ENCODE measurements around the gene CRIP2. TPM values are rescaled to one million over a fixed set of nuclear protein-coding genes. Genes with fewer than 3 reads are reported as not detected.

Gene CRIP2
- polyA plus RNA-seq, 4 donors: 8.9 to 137 (median 34.6) TPM

GRCh38 chr14:105439710-105440553, 34.7 kb upstream of the CRIP2 start:
- peaks cover 0 to 57% (median 0%) of the 10 kb centered on the region in 3 donors for H3K36me3 ChIP-seq (ENCODE audit: control insufficient read depth in 3 of 3, insufficient read depth in 2 of 3, low read depth in 1 of 3, low read length in 3 of 3)
- no peak overlapping the region for H3K4me3 ChIP-seq (ENCODE audit: low read depth in 1 of 3, low read length in 3 of 3)
- no peaks in the 10 kb centered on the region for H3K27me3 ChIP-seq (ENCODE audit: control insufficient read depth in 3 of 3, insufficient read depth in 3 of 3, low read length in 3 of 3)
- no peak for DNase-seq
- WGBS, 3 donors: 92 to 93% (median 93%) methylated on average over 32 to 33 of the region's 33 CpGs
- H3K9me3 ChIP-seq (ENCODE audit: control insufficient read depth in 2 of 2, insufficient read depth in 1 of 2, low read depth in 1 of 2, low read length in 1 of 2): no peaks in the 10 kb centered on the region
- no peak overlapping the region for H3K27ac ChIP-seq (ENCODE audit: low read depth in 1 of 3, low read length in 2 of 3)
- FAIRE-seq: no peak
- H3K4me1 ChIP-seq (ENCODE audit: control insufficient read depth in 3 of 3, insufficient read depth in 2 of 3, low read depth in 1 of 3, low read length in 2 of 3): no peaks in the 10 kb centered on the region

DNA sequence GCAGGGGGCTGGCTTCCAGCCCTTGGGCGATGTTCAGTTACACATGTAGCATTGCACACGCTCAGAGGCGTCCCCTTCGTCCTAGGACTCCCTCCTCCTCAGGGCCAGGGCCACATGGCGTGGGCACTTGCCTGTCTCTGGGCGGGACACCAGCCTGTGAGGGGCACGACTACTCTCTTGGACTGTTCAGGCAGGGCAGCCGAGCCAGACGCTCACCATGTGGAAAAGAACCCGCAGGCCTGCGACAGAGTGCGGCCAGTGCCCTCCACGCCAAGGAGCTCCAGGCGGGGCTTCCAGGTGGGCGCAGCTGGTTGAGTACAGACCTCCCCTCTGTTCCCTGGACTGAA, 34.1 kb upstream of the CRIP2 start:
- no peak for DNase-seq

GRCh38 chr14:105440992-105441391, 33.6 kb upstream of the CRIP2 start:
- H3K36me3 ChIP-seq (ENCODE audit: control insufficient read depth in 3 of 3, insufficient read depth in 2 of 3, low read depth in 1 of 3, low read length in 3 of 3): peaks cover 0 to 67% (median 0%) of the 10 kb centered on the region in 3 donors
- H3K4me1 ChIP-seq (ENCODE audit: control insufficient read depth in 3 of 3, insufficient read depth in 2 of 3, low read depth in 1 of 3, low read length in 2 of 3): no peaks in the 10 kb centered on the region
- H3K27ac ChIP-seq (ENCODE audit: low read depth in 1 of 3, low read length in 2 of 3): no peak overlapping the region
- whole genome bisulfite sequencing, 3 donors: 90 to 98% (median 97%) methylated on average over 5 to 9 of the region's 9 CpGs
- no peaks in the 10 kb centered on the region for H3K9me3 ChIP-seq (ENCODE audit: control insufficient read depth in 2 of 2, insufficient read depth in 1 of 2, low read depth in 1 of 2, low read length in 1 of 2)
- no peaks in the 10 kb centered on the region for H3K27me3 ChIP-seq (ENCODE audit: control insufficient read depth in 3 of 3, insufficient read depth in 3 of 3, low read length in 3 of 3)
- FAIRE-seq: no peak
- no peak for DNase-seq
- H3K4me3 ChIP-seq (ENCODE audit: low read depth in 1 of 3, low read length in 3 of 3): no peak overlapping the region

More for the DNA sequence above, 34.1 kb upstream of the CRIP2 start:
- Histone ChIP-seq H3K36me3 (ENCODE audit: control insufficient read depth in 3 of 3, insufficient read depth in 2 of 3, low read depth in 1 of 3, low read length in 3 of 3) (peaks cover 0 to 63% (median 0%) of the 10 kb centered on the region in 3 donors), H3K4me1 (ENCODE audit: control insufficient read depth in 3 of 3, insufficient read depth in 2 of 3, low read depth in 1 of 3, low read length in 2 of 3) (no peaks in the 10 kb centered on the region), H3K9me3 (ENCODE audit: control insufficient read depth in 2 of 2, insufficient read depth in 1 of 2, low read depth in 1 of 2, low read length in 1 of 2) (no peaks in the 10 kb centered on the region), H3K27me3 (ENCODE audit: control insufficient read depth in 3 of 3, insufficient read depth in 3 of 3, low read length in 3 of 3) (no peaks in the 10 kb centered on the region), H3K27ac (ENCODE audit: low read depth in 1 of 3, low read length in 2 of 3) (no peak overlapping the region), H3K4me3 (ENCODE audit: low read depth in 1 of 3, low read length in 3 of 3) (no peak overlapping the region)
- FAIRE-seq: no peak
- 96 to 97% (median 96%) methylated on average over 14 to 15 of the region's 15 CpGs for WGBS, 3 donors

- no peak overlapping the region for H3K27ac ChIP-seq (ENCODE audit: low read depth in 1 of 3, low read length in 2 of 3)
- DNase-seq (no peak), FAIRE-seq (no peak)
- H3K9me3 ChIP-seq (ENCODE audit: control insufficient read depth in 2 of 2, insufficient read depth in 1 of 2, low read depth in 1 of 2, low read length in 1 of 2): no peaks in the 10 kb centered on the region
- peaks cover 0 to 5% (median 0%) of the 10 kb centered on the region in 3 donors for H3K4me1 ChIP-seq (ENCODE audit: control insufficient read depth in 3 of 3, insufficient read depth in 2 of 3, low read depth in 1 of 3, low read length in 2 of 3)
- no peak overlapping the region for H3K4me3 ChIP-seq (ENCODE audit: low read depth in 1 of 3, low read length in 3 of 3)
- H3K27me3 ChIP-seq (ENCODE audit: control insufficient read depth in 3 of 3, insufficient read depth in 3 of 3, low read length in 3 of 3): no peaks in the 10 kb centered on the region
- peaks cover 0 to 75% (median 0%) of the 10 kb centered on the region in 3 donors for H3K36me3 ChIP-seq (ENCODE audit: control insufficient read depth in 3 of 3, insufficient read depth in 2 of 3, low read depth in 1 of 3, low read length in 3 of 3)
- WGBS, 3 donors: 81 to 84% (median 84%) methylated on average over 17 of the region's 17 CpGs
These were observed 32.5 kb upstream of the CRIP2 start for GRCh38 chr14:105442125-105442524.

DNA sequence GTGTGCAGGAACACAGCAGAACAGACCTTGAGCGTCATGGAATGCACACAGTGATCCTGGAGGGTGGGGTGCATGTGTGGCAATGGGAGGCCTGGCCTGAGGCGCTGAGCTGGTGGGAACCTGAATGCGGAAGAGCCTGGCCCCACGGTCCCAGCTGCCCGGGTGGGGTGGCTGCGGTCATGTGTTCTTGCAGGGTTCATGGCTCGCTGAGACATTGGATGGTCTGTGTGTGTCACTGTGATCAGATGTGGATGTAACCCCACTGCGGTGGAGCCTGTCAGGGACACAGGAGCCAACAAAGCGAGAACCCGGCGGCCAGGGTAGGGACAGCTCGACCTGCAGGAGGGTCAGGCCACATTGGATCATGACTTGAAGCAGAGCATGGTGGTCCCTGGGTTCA, 31.8 kb upstream of the CRIP2 start:
- Histone ChIP-seq H3K4me1 (ENCODE audit: control insufficient read depth in 3 of 3, insufficient read depth in 2 of 3, low read depth in 1 of 3, low read length in 2 of 3) (peaks cover 0 to 6% (median 0%) of the 10 kb centered on the region in 3 donors), H3K27ac (ENCODE audit: low read depth in 1 of 3, low read length in 2 of 3) (no peak overlapping the region), H3K4me3 (ENCODE audit: low read depth in 1 of 3, low read length in 3 of 3) (no peak overlapping the region), H3K9me3 (ENCODE audit: control insufficient read depth in 2 of 2, insufficient read depth in 1 of 2, low read depth in 1 of 2, low read length in 1 of 2) (no peaks in the 10 kb centered on the region), H3K36me3 (ENCODE audit: control insufficient read depth in 3 of 3, insufficient read depth in 2 of 3, low read depth in 1 of 3, low read length in 3 of 3) (peaks cover 0 to 72% (median 0%) of the 10 kb centered on the region in 3 donors), H3K27me3 (ENCODE audit: control insufficient read depth in 3 of 3, insufficient read depth in 3 of 3, low read length in 3 of 3) (no peaks in the 10 kb centered on the region)
- no peak for DNase-seq
- WGBS, 3 donors: 88 to 89% (median 89%) methylated on average over 12 of the region's 12 CpGs
- no peak for FAIRE-seq

DNA sequence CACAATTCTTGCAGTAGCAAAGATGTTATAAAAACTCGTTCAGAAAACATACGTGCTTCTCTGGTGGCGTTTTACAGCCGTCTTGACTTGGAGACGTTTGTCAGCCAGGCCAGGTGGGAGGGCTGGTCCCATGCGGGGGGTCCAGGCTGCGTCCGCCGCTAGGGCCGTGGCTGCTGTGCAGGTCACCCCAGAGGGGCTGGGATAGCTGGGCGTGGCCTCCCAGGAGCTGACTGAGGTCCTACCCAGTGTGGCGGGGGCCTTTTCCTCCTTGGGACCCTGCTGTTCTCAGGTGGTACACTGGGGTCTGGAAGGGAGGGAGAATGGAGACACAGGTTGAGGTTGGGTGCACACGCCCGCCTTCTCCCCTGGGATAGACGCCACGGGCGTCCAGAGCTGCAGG, 29.8 kb upstream of the CRIP2 start:
- Histone ChIP-seq H3K9me3 (ENCODE audit: control insufficient read depth in 2 of 2, insufficient read depth in 1 of 2, low read depth in 1 of 2, low read length in 1 of 2) (no peaks in the 10 kb centered on the region), H3K4me1 (ENCODE audit: control insufficient read depth in 3 of 3, insufficient read depth in 2 of 3, low read depth in 1 of 3, low read length in 2 of 3) (peaks cover 0 to 6% (median 0%) of the 10 kb centered on the region in 3 donors), H3K4me3 (ENCODE audit: low read depth in 1 of 3, low read length in 3 of 3) (no peak overlapping the region), H3K36me3 (ENCODE audit: control insufficient read depth in 3 of 3, insufficient read depth in 2 of 3, low read depth in 1 of 3, low read length in 3 of 3) (peaks cover 0 to 64% (median 0%) of the 10 kb centered on the region in 3 donors), H3K27me3 (ENCODE audit: control insufficient read depth in 3 of 3, insufficient read depth in 3 of 3, low read length in 3 of 3) (no peaks in the 10 kb centered on the region), H3K27ac (ENCODE audit: low read depth in 1 of 3, low read length in 2 of 3) (no peak overlapping the region)
- FAIRE-seq: no peak
- 88 to 90% (median 89%) methylated on average over 16 to 17 of the region's 17 CpGs for WGBS, 3 donors
- DNase-seq: no peak

GRCh38 chr14:105445290-105445689, 29.3 kb upstream of the CRIP2 start:
- Histone ChIP-seq H3K9me3 (ENCODE audit: control insufficient read depth in 2 of 2, insufficient read depth in 1 of 2, low read depth in 1 of 2, low read length in 1 of 2) (no peaks in the 10 kb centered on the region), H3K4me3 (ENCODE audit: low read depth in 1 of 3, low read length in 3 of 3) (no peak overlapping the region), H3K27ac (ENCODE audit: low read depth in 1 of 3, low read length in 2 of 3) (no peak overlapping the region), H3K27me3 (ENCODE audit: control insufficient read depth in 3 of 3, insufficient read depth in 3 of 3, low read length in 3 of 3) (no peaks in the 10 kb centered on the region), H3K4me1 (ENCODE audit: control insufficient read depth in 3 of 3, insufficient read depth in 2 of 3, low read depth in 1 of 3, low read length in 2 of 3) (peaks cover 0 to 6% (median 0%) of the 10 kb centered on the region in 3 donors), H3K36me3 (ENCODE audit: control insufficient read depth in 3 of 3, insufficient read depth in 2 of 3, low read depth in 1 of 3, low read length in 3 of 3) (peaks cover 0 to 64% (median 0%) of the 10 kb centered on the region in 3 donors)
- FAIRE-seq: no peak
- DNase-seq: no peak
- 88 to 92% (median 91%) methylated on average over 24 of the region's 24 CpGs for WGBS, 3 donors

DNA sequence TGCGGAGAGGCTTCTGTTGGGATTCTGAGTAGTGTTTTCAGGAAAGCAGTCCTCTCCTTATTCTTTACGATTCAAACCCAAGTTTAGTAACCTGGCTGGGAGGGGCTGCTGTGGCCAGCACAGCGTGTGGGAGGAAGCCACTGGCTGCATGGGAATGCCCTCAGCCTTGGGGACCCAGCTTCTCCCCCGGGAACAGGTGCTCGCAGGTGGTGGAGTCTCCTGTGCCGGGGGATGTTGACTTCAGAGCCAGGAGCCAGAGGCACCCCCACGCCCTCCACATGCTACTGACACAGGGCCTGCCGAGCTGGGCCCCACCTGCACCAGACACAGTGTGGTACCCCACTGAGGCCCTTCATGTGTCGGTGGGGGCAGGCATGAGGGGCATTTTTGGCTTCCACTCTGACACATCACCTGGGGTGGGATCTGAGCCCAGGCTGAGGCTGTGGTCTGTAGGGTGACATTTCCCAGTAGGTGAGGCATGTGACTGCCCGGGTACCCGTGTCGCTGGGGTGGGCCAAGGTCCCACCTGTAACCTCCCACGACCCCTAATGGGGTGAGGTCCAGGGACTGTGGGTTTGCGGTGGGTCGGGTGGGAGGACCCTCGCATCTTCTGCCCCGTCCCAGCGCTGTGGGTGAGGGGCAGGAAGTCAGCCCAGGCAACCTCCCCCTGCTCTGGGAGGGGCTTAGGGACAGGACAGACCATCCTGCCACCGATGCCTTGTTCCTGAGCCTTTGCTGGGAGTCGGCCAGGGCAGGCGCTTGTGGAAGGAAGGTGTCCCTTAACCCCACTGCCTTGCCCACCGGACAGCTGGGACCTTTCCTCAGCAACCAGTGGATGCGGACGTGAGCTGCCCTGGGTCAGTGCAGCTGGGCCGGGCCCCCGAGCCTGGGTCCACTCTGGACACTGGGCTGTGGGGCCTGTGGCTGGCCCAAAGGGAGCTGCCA, 28.4 kb upstream of the CRIP2 start:
- no peak for FAIRE-seq
- Histone ChIP-seq H3K36me3 (ENCODE audit: control insufficient read depth in 3 of 3, insufficient read depth in 2 of 3, low read depth in 1 of 3, low read length in 3 of 3) (peaks cover 0 to 66% (median 0%) of the 10 kb centered on the region in 3 donors), H3K4me1 (ENCODE audit: control insufficient read depth in 3 of 3, insufficient read depth in 2 of 3, low read depth in 1 of 3, low read length in 2 of 3) (peaks cover 0 to 6% (median 0%) of the 10 kb centered on the region in 3 donors), H3K27me3 (ENCODE audit: control insufficient read depth in 3 of 3, insufficient read depth in 3 of 3, low read length in 3 of 3) (no peaks in the 10 kb centered on the region), H3K9me3 (ENCODE audit: control insufficient read depth in 2 of 2, insufficient read depth in 1 of 2, low read depth in 1 of 2, low read length in 1 of 2) (no peaks in the 10 kb centered on the region), H3K4me3 (ENCODE audit: low read depth in 1 of 3, low read length in 3 of 3) (no peak overlapping the region), H3K27ac (ENCODE audit: low read depth in 1 of 3, low read length in 2 of 3) (no peak overlapping the region)
- WGBS, 3 donors: 89 to 91% (median 91%) methylated on average over 22 to 26 of the region's 26 CpGs
- no peak for DNase-seq

Measured in small intestine (tissue), 7 donors.